Effector CD4-positive, alpha-beta T cell (primary cell): ENCODE measurements around the gene BRD3.
A peak's percentile ranks its signal among the peaks of the same experiment; 100 is the strongest.
"Not testable (repeated sequence)": the region's sequence is repeated elsewhere in the genome, so short reads cannot be mapped to it uniquely, and the experiment has no call there.

Experiments
- DNase-seq: peaks from one replicate; pipeline ENCODE4 v3.0.0-alpha.2; 2020
- total RNA-seq: gene quantifications from one replicate; lab custom pipeline; 2026; lab: John Stamatoyannopoulos, UW

The BRD3 gene
- 37.7 reads per million, percentile 62 among the genes with 10 or more reads in this experiment for total RNA-seq

DNA sequence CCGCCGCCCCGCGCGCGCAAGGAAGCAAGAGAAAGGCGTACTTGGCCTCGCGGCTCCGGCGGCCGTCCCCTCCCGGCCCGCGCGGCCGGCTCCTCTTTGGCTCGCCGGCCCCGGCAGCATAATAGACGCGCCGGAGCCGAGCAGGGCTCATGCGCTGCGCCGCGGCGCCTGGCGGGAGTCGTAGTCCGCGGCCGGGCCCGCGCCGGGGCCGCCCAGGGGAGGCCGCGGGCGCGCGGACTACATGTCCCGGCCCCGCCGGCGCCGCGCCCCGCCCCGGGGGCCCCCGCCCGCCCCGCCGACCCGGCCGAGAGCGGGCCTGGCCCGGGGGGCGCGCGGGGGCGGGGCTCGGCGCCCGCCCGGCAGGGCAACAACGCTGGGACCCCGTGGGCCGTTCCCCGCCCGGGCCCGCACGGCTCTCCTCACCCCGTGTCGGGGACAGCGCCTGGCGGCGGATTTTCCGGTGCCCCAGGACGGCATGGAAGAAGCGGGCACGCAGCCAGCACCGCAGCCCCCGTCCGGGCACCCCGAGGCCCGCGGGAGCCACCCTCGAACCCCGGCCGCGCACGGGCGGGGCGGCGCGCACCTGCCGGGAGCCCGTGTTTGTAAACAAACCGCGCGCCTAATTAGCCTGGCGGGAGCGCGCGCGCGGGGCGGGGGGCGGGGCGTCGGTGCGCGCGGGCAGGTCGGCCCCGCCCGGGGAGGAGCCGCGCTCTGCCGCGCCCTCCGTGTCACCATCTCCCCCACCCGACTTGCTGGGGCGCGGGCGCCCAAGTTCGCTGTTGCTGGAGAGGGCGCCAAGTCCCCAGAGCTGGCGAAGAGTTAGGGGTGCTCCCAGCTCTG, at the start of gene BRD3:
TSS of gene BRD3 (minus strand) at position 123 of the 840 bp plus-strand sequence. CDS start 14,549 bp downstream, outside the sequence.
- peak; percentile 77 for DNase-seq

DNA sequence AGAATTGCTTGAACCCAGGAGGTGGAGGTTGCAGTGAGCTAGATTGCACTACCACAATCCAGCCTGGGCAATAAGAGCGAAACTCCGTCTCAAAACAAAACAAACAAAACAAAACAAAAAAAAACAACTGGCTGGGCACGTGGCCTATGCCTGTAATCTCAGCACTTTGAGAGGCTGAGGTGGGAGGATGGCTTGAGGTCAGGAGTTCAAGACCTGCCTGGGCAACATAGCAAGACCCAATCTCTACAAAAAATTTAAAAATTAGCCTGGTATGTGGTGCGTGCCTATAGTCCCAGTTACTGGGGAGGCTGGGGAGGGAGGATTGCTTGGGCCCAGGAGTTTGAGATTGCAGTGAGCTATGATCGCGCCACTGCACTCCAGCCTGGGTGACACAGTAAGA, 44.7 kb upstream of the BRD3 start:
- no peak for DNase-seq

DNA sequence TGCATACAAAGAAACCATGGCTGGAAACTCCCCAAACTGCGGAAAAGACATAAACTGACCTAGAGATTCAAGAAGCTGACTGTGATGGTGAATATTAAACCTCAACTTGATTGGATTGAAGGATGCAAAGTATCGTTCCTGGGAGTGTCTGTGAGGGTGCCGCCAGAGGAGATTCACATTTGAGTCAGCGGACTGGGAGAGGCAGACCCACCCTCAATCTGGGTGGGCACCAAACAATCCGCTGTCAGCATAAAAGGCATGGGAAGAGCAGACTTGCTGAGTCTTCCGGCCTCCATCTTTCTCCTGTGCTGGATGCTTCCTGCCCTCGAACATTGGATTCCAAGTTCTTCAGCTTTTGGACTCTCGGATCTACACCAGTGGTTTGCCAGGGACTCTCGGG, 43.2 kb upstream of the BRD3 start:
- DNase-seq: no peak

DNA sequence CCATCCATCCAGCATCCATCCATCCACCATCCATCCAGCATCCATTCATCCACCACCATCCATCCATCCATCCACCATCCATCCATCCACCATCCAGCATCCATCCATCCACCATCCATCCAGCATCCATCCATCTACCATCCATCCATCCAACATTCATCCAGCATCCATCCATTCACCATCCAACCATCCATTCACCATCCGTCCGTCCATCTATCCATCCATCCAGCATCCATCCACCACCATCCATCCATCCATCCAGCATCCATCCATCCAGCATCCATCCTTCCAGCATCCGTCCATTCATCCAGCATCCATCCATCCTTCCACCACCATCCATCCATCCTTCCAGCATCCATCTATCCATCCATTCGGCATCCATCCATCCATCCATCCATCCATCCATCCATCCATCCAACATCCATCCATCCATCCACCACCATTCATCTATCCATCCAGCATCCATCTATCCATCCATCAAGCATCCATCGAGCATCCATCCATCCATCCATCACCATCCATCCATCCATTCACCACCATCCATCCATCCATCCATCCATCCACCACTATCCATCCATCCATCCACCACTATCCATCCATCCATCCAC, 35.7 kb upstream of the BRD3 start:
- DNase-seq: no peak

DNA sequence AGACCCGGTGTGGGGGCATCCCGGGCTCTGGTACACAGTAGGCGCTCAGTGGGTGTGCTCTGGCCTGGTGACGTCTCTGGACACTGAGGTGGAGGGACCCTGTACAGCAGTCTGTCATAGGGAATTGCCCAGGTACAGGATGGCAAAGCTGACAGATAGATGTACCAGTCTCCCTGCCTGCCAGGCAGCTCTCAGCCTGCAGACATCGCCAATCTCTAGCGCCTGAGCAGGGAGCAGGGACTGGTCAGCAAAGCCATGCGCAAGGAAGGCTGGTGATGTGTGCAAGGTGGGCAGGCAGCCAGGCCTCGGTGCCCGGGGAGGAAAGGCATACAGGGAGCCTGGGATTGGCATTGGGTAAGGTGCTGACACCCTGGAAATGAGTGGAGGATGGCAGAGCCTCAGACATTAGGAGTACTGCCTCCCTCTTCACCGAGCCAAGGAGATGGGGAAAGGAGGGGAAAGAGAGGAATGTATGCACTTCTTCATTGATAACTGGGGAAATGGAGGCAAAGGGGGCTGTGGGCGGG, 33.9 kb upstream of the BRD3 start:
- DNase-seq: no peak

DNA sequence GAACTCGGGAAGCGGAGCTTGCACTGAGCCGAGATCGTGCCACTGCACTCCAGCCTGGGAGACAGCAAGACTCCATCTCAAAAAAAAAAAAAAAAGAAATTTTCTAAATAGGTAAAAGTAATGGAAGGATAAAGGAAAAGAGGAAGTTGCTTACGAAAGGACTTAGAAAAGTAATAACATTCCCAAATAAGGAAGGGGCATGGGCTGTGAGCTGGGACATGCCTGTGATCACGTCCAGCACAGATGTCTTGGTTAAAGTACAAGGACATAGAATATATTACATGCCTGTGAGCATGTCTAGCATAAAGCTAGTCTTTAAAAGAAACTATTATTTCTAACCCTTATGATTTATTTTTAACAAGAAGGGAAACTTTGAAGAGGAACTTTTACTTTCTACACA, 33.3 kb upstream of the BRD3 start:
- DNase-seq: not testable (repeated sequence)

DNA sequence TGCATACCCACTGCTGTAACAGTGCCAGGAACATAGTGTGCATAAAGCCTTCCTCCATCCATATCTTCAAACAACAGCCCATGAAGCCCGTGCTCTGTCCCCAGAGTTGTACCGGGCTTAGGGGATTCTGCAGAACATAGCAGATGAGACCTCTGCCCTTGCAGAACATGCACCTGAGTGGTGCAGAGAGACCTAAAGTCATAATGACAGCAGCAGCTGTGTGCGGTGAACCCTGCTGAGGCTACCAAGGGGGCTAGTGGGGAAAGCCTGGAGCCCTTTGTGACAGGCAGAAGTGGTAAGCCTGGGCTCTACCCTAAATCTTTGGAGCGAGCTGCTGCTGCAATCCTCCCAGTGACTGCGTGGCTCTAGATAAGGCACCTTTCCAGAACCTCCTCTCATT, 32.2 kb upstream of the BRD3 start:
- no peak for DNase-seq

DNA sequence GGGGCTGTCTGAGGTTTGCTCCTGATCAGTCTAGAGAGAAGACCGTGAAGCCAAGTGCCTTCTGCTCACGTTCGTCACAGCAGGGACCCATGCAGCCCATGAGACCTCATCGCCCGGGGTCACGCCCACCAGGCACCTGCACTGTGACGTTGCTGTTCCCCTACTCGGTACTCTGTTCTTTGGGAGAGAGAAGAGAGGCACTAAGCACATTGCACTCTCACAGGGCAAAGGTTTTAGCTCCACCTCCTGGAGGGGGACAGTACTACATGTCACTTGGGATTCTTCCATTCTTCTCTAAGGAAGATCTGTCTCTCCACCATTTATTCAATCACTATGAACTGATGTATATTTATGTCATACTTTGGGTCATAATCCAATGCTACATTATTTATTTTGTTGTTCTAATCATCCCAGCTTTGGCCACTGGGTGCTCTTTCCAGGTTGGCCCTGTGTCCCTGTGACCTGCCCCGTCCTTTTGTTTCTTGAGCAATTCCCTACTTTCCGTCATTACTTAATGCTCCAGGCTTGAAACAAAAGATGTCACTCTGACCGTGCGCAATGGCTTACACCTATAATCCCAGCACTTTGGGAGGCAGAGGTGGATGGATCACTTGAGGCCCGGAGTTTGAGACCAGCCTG, 31.4 kb upstream of the BRD3 start:
- DNase-seq: peak; percentile 51

DNA sequence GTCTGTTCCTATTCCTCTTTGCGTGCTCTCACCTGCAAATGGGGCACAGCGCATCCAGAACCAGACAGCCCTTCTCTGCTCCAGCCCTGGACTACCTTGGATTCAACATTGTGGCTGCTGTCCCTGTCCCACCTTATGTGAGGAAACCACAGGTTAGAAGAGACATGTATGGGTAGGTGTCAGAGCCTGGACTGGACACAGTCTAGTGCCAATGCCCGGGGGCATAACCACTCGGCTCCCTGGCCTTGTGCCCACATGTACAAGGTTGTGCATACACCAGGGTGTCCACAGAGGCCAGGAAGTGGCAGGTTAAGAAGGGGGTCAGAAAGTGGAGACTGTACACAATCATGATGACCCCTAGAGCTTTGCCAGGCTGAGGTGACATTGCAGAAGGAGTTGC, 22.1 kb upstream of the BRD3 start:
- no peak for DNase-seq

DNA sequence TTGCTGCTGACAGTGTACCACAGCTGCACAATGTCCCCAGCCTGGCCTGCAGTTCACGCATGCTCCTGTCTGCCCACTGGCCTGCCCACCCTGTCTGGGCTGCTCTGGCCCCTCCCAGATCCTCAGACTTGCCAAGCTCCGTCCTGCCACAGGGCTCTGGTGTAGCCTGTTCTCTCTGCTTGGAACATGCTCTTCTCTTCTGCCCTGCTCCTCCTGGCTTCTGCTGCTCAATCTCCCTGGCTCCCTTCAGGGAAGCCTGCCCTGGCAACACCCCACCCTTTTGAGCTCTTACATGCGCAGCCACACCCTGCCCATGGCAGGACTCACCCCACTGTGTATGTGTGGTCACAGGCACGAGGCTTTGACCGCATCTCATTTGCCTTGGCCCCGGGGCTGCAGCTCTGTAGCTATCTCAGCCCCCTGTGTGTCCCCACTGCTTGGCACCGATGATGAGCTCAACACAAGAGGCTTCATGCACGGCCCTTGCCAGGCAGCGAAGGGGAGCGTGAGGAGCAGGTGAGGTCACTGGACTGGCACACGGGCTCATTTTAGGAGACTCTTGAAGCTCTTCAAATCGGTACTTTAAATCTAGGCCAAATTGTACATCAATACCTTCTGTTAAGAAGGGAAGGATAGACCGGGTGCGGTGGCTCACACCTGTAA, 20.4 kb upstream of the BRD3 start:
- no peak for DNase-seq

DNA sequence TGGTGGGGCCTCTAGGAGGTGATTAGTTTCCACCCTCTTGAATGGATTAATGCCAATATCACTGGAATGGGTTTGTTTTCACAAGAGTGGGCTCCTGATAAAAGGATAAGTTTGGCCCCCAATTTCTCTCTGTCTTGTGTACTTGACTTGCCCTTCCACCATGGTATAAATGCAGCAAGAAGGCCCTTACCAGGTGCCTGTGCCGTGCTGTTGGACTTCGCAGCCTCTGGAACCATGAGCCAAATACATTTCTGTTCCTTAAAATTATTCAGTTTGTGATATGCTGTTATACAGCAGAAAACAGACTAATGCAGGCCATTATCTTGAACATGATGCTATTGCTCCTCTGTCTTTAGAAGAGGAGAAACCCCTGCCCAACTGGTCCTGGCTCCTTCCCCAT, 17.8 kb upstream of the BRD3 start:
- DNase-seq: no peak

DNA sequence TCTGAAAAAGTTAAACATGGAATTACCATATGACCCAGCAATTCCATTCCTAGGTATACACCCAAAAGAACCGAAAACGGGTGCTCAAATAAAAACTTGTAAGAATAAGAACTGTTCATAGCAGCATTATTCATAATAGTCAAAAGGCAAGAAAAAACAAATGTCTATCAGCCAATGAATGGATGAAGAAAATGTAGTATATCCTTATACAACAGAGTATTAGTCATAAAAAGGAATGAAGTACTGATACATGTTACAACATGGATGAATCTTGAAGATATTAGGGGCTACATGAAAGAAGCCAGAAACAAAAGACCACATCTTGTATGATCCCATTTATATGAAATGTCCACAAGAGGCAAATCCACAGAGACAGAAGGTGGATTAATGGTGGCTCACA, 15.6 kb upstream of the BRD3 start:
- no peak for DNase-seq

DNA sequence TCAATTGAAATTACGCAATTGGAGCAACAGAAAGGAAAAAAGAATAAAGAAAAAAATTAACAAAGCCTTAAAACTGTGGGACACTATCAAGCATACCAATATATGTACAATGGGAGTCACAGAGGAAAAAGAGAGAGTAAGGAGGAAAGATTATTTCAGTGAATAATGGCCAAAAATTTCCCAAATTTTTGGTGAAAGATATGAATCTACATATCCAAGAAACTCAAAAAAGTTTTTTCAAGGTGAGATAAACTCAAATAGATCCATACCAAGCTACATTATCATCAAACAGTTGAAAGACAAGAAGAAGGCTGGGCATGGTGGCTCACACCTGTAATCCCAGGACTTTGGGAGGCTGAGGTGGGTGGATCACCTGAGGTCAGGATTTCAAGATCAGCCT, 8.8 kb upstream of the BRD3 start:
- DNase-seq: no peak

DNA sequence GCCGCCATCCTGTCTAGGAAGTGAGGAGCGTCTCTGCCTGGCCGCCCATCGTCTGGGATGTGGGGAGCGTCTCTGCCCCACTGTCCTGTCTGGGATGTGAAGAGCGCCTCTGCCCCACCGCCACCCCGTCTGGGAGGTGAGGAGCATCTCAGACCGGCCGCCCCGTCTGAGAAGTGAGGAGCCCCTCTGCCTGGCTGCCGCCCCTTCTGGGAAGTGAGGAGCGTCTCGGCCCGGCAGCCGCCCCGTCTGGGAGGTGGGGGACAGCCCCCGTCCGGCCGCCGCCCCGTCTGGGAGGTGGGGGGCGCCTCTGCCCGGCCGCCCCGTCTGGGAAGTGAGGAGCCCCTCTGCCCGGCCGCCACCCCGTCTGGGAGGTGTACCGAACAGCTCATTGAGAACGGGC, 7.9 kb upstream of the BRD3 start:
- not testable (repeated sequence) for DNase-seq

DNA sequence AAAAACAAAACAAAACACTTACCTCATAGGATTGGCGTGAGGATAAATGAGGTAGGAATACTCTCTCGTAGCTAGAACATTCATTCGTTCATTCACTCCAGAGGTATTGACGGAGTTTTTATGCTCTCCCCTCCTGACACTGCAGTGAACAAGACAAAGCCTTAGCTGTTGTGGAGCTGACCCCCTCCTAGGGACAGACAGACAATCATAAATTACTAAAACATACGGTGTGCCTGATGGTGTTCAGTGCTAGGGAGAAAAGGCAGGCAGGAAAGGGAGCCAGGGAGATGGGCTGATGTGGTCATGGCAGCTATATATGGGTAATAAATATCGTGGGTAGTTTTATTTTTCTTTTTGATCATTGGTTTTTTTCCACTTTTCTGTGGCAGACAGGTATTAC, 5.7 kb upstream of the BRD3 start:
- DNase-seq: no peak

DNA sequence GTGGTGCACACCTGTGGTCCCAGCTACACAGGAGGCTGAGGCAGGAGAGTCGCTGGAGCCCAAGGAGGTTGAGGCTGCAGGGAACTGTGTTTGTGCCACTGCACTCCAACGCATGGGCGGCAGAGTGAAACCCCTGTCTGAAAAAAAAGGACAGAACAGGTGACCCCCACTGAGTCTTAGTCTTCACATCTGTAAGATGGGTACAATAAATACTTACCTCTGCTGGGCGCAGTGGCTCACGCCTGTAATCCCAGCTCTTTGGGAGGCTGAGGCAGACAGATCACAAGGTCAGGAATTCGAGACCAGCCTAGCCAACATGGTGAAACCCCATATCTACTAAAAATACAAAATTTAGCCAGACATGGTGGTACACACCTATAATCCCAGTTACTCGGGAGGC, 4.9 kb upstream of the BRD3 start:
- DNase-seq: not testable (repeated sequence)

DNA sequence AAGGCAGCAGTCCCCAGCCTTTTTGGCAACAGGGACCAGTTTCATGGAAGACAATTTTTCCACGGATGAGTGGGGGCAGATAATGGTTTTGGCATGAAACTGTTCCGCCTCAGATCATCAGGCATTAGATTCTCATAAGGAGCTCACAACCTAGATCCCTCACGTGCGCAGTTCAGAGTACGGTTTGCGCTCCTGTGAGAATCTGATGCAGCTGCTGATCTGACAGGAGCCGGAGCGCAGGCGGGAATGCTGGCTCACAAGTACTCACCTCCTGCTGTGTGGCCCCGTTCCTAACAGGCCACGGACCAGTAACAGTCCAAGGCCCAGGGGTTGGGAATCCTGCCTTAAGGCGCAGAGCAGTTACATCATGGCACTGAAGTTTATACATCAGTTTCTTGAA, 3.3 kb upstream of the BRD3 start:
- DNase-seq: no peak

DNA sequence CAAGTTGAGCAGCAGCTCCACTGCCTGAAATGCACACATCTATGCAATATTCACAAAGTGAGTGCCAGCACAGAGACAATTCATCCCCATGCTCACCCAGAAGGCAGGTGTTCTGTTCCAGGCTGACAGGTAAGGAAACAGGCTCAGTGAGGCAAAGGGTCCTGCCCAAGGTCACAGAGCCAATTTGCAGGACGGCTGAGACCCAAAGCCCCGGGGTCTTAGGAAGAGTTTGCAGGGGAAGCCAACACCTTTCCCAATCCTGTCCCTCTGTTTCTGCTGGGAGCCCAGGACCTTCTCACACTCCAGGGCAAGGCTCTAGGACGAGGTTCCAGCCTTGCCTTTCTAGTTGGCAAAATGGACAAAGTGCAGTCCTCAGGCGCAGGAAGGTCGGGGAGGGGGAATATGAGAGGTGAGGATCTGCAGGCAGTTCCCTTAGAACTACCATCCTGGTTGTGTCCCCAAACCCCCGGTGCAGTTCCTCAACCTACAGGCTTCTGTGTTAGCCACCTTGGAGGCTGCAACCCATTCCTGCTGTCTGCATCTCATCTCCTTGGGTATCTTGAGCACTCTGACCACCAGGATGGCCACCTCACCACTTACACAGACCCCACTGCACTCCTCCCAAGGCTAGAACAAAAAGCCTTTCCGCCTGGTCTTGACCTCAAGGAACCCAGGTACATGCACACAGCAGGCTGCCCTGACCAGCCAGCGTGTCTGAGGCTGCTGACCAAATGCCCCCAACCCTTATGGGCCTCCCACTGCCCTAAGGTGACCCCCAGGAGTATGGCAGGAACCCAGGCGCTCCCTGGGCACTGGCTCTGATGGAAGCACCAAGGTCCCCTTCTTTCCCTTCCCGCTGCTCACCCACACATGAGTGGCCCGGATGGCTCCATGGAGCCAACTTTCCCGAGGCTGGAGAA, 1.9 kb upstream of the BRD3 start:
- DNase-seq: no peak

DNA sequence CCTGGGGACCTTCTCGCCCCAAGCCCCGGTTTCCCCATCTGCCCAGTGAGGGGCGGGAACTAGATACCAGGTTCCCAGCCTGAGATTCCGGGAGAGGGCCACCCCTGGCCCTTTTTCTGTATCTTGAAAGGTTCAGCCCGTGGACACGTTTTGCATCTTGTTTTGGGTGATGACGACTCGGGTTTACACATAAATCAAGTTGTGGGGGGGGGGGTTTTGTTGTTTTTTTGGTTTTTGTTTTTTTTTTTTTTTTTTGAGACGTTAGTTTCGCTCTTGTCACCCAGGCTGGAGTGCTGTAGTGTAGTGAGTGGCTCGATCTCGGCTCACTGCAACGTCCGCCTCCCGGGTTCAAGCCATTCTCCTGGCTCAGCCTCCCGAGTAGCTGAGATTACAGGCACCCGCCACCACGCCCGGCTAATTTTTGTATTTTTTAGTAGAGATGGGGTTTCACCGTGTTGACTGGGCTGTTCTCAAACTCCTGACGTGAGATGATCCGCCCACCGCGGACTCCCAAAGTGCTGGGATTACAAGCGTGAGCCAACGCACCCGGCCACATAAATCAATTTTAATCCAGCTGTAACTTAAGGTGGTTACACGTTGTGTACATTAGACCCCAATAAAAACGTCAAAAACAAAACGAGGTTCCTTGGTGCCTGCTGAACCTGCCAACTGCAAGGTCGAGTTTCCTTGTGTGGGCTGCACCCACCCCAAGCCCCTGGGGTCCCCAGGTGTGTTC, 1.1 kb upstream of the BRD3 start:
- no peak for DNase-seq

DNA sequence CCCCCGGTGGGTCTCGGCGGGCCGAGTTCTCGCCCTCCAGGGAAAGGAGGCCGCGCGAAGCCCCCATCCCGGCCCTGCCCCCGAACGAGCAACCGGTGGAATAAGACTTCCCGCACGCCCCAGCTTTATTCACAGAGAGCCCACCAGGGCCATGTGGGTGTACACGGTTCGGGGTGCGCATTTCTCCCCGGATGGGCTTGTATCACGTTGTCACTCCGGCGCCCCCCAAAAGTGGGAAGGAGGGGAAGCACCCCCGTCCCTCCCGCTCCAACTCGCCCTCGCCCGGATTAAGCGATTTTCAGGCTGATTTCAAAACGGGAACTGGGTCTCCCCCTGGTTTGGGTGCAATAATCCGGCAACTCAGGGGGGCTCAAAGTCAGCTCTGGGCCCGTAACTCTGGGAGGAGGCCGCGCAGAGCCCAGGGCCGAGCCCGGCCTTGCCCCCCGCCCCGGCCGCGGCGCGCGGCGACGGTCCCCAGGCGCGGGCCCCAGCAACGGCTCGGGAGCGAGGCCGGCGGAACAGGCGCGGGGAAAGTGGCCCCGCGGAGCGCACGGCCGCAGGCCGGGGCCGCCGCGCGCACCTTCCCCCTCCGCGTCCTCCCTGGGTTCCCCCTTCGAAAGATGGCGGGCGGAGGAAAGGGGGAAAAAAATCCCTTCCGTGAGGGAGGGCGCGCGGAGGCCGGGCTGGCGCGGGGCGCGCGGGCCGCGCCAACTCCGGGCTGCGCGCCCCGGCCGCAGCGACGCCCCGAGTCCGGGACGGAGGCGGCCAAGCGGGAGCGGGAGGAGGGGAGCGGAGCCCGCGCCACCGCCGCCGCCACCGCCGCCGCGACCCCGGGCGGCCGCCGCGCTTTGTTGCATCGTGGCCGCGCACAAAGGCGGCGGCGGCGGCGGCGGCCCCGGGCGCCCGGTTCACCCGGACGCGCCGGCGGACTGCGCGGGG, 644 bp downstream of the BRD3 start:
- peak; percentile 45 for DNase-seq
